G401.6 (cell line): ENCODE measurements around the gene DCAF7.

ENCODE experiments used
- FAIRE-seq: peaks from 2 replicates; lab custom pipeline; 2012; peaks lifted over from hg19 to GRCh38; lab: Jason Lieb, UNC

Gene DCAF7

DNA sequence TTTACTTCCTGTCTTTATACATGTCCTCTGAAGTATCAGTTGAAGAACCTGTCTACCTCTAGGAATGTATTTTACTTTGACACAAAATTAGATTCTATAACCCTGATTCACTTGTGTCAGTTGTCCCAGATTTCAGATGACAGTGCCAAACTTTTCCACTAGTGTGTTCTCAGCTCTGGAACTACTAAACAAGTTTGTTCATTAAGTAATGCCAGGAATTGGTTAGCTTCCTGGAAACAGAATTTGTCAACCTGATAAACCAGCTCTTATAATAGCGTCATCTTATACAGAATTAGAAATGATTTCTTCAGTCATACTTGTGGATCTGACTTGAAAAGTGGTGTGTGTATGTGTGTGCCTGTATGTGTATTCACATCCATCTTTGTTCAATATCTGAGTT, 79.3 kb downstream of the DCAF7 start:
- FAIRE-seq = no peak

DNA sequence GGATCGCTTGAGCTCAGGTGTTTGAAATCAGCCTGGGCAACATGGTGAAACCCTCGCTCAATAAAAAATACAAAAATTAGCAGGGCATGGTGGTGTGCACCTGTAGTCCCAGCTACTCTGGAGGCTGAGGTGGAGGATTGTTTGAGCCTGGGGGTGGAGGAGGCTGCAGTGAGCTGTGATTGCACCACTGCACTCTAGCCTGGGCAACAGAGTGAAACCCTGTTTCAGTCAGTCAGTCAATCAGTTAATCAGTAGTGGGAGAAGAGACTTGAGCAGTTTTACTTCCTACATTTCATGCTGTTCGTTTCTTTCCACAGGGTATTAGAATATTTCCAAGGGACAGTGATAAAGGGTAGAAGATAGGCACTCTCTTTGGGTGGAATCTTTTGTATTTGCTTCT, 80.8 kb downstream of the DCAF7 start:
- no peak for FAIRE-seq

- no peak for FAIRE-seq
Observed at GRCh38 chr17:63631626-63632025, 81.3 kb downstream of the DCAF7 start.

- no peak for FAIRE-seq
Observed at GRCh38 chr17:63633742-63634141, 83.5 kb downstream of the DCAF7 start.

DNA sequence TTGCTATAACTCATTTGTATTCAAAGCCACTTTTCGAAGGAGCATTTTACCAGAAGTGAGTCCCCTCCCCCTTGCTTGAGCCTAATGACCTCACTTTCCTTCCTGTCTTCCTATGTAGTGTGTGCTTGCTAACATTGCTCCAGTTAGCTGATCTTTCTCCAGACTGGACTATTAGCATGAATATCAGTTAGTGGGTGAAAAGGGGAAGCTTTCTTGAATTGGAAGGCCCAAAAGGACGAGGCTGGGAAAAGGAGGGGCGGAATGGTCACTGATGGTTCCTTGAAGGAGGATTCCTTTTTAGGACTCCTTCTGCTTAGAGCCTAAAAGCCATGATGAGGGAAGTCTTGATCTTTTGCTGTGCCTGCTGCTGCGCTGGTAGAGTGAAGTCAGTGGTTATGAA, 83.9 kb downstream of the DCAF7 start:
- no peak for FAIRE-seq

DNA sequence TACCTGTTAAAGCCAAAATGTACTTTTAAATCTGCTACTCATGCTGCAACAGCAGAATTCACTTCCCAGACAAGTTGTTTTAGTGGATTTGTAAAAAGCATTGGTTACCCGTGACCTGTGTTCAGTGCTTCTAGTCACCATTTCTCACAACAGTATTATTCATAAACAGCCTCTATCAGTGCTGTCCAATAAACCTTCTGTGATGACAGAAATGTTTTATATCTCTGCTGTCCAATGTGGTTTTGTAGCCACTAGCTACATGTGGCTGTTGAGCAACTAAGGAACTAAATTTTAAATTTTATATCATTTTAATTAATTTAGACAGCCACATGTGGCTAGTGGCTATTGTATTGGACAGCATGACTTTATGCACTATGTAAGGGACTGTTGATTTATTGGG, 84.5 kb downstream of the DCAF7 start:
- no peak for FAIRE-seq

DNA sequence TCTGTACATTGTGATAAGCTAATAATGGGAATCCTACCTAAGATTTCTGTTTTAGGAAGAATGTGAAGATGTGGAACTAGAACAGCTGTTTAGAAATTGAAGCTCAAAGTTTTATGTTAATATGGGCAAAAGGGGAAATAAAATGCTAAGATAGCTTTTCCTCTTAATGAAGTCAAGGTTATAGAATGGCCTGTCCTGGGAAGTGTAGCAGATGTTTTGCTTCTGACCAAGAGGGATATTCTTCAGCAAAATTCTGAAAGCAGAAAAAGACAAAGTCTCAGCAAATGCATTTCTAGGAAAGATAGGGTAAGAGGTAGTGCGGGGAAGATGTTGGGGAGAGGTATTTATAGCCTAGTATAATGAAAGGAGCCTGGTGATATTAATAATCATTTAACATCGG, 85.0 kb downstream of the DCAF7 start:
- no peak for FAIRE-seq

- FAIRE-seq = no peak
Observed at GRCh38 chr17:63635787-63636186, 85.5 kb downstream of the DCAF7 start.

- no peak for FAIRE-seq
Observed at GRCh38 chr17:63639125-63639524, 88.8 kb downstream of the DCAF7 start.

DNA sequence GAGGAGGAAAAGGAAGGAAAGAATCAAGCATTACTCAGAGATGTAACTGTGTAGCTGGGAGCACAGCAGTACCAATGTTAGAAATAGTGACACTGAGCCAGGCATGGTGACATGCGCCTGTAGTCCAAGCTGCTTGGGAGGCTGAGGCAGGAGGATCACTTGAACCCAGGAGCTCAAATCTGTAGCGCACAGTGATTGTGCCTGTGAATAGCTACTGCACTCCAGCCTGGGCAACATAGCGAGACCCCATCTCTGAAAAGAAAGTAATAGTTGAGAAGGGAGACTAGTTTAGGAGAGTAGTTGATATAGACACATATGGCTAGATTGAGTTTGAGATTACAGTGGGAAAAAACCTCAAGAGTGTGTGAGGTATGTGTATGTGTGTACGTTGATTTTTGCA, 89.8 kb downstream of the DCAF7 start:
- FAIRE-seq = no peak

- FAIRE-seq = no peak
Observed at GRCh38 chr17:63641692-63642448, 91.6 kb downstream of the DCAF7 start.
